ENCODE data around the gene DTL. TPM values are rescaled to one million over a fixed set of nuclear protein-coding genes. Genes with fewer than 3 reads are reported as not detected.
"Not testable (repeated sequence)": the region's sequence is repeated elsewhere in the genome, so short reads cannot be mapped to it uniquely, and the experiment has no call there.

DTL gene
- total RNA-seq, 2 experiments from 2014 or later, result 101 to 104 TPM

- peaks cover 13% of the 10 kb centered on the region for H3K9me3 Mint-ChIP-seq
- no peak overlapping the region for H3K4me3 Mint-ChIP-seq
- no peak overlapping the region for H3K27ac Mint-ChIP-seq
- no peak for DNase-seq
- peaks cover 35% of the 10 kb centered on the region for H3K36me3 Mint-ChIP-seq
- H3K27me3 Mint-ChIP-seq, result no peaks in the 10 kb centered on the region
- H3K4me1 Mint-ChIP-seq, result peaks cover 12% of the 10 kb centered on the region
Measured at GRCh38 chr1:212024469-212025149, 10.9 kb upstream of the DTL start.

GRCh38 chr1:212027727-212028126, 7.8 kb upstream of the DTL start:
- H3K4me1 Mint-ChIP-seq, result peaks cover 33% of the 10 kb centered on the region

GRCh38 chr1:212030936-212031528, 4.5 kb upstream of the DTL start:
- Mint-ChIP-seq H3K36me3 (peaks cover 48% of the 10 kb centered on the region), H3K4me3 (no peak overlapping the region), H3K9me3 (no peaks in the 10 kb centered on the region), H3K27ac (peak overlapping the region; percentile 58), H3K4me1 (peaks cover 38% of the 10 kb centered on the region), H3K27me3 (peaks cover 4% of the 10 kb centered on the region)
- DNase-seq, result no peak

More at GRCh38 chr1:212027727-212028126, 7.8 kb upstream of the DTL start:
- peaks cover 13% of the 10 kb centered on the region for H3K9me3 Mint-ChIP-seq
- not testable (repeated sequence) for H3K4me3 Mint-ChIP-seq, H3K27me3 Mint-ChIP-seq, DNase-seq, H3K27ac Mint-ChIP-seq
- H3K36me3 Mint-ChIP-seq, result peaks cover 54% of the 10 kb centered on the region

GRCh38 chr1:212034516-212035122, 929 bp upstream of the DTL start:
- peak overlapping the region; percentile 100 for H3K27ac Mint-ChIP-seq
- peaks cover 68% of the 10 kb centered on the region for H3K36me3 Mint-ChIP-seq
- H3K27me3 Mint-ChIP-seq, result peaks cover 4% of the 10 kb centered on the region
- DNase-seq, result no peak
- H3K4me1 Mint-ChIP-seq, result peaks cover 51% of the 10 kb centered on the region
- H3K9me3 Mint-ChIP-seq, result no peaks in the 10 kb centered on the region
- H3K4me3 Mint-ChIP-seq, result peak overlapping the region; percentile 98

GRCh38 chr1:212035835-212036605, 472 bp downstream of the DTL start:
- Mint-ChIP-seq H3K4me1 (peaks cover 52% of the 10 kb centered on the region), H3K27ac (peak overlapping the region; percentile 100), H3K36me3 (peaks cover 70% of the 10 kb centered on the region), H3K4me3 (peak overlapping the region; percentile 98), H3K9me3 (no peaks in the 10 kb centered on the region), H3K27me3 (peaks cover 4% of the 10 kb centered on the region)
- DNase-seq, result no peak

- Mint-ChIP-seq H3K36me3 (peaks cover 70% of the 10 kb centered on the region), H3K27ac (no peak overlapping the region)
- DNase-seq, result no peak
Measured at GRCh38 chr1:212037900-212038299, 2.4 kb downstream of the DTL start.

GRCh38 chr1:212039622-212040021, 4.1 kb downstream of the DTL start:
- H3K27me3 Mint-ChIP-seq, result peaks cover 4% of the 10 kb centered on the region
- peaks cover 67% of the 10 kb centered on the region for H3K36me3 Mint-ChIP-seq
- no peak overlapping the region for H3K27ac Mint-ChIP-seq
- DNase-seq, result no peak
- H3K4me1 Mint-ChIP-seq, result peaks cover 34% of the 10 kb centered on the region
- no peak overlapping the region for H3K4me3 Mint-ChIP-seq
- H3K9me3 Mint-ChIP-seq, result no peaks in the 10 kb centered on the region

More at GRCh38 chr1:212037900-212038299, 2.4 kb downstream of the DTL start:
- H3K4me1 Mint-ChIP-seq, result peaks cover 42% of the 10 kb centered on the region
- peak overlapping the region; percentile 98 for H3K4me3 Mint-ChIP-seq
- no peaks in the 10 kb centered on the region for H3K9me3 Mint-ChIP-seq
- peaks cover 4% of the 10 kb centered on the region for H3K27me3 Mint-ChIP-seq

- no peak overlapping the region for H3K27ac Mint-ChIP-seq
- H3K36me3 Mint-ChIP-seq, result peaks cover 71% of the 10 kb centered on the region
- no peak overlapping the region for H3K4me3 Mint-ChIP-seq
- DNase-seq, result no peak
- H3K9me3 Mint-ChIP-seq, result no peaks in the 10 kb centered on the region
- peaks cover 33% of the 10 kb centered on the region for H3K4me1 Mint-ChIP-seq
- no peaks in the 10 kb centered on the region for H3K27me3 Mint-ChIP-seq
Measured at GRCh38 chr1:212040629-212041412, 5.3 kb downstream of the DTL start.

- H3K4me3 Mint-ChIP-seq, result no peak overlapping the region
- peaks cover 72% of the 10 kb centered on the region for H3K36me3 Mint-ChIP-seq
- DNase-seq, result no peak
Measured at GRCh38 chr1:212042436-212042835, 6.9 kb downstream of the DTL start.

GRCh38 chr1:212044851-212045250, 9.3 kb downstream of the DTL start:
- no peak for DNase-seq
- H3K9me3 Mint-ChIP-seq, result no peaks in the 10 kb centered on the region
- H3K27me3 Mint-ChIP-seq, result no peaks in the 10 kb centered on the region
- no peak overlapping the region for H3K27ac Mint-ChIP-seq
- peaks cover 14% of the 10 kb centered on the region for H3K4me1 Mint-ChIP-seq
- no peak overlapping the region for H3K4me3 Mint-ChIP-seq
- peaks cover 62% of the 10 kb centered on the region for H3K36me3 Mint-ChIP-seq

More at GRCh38 chr1:212042436-212042835, 6.9 kb downstream of the DTL start:
- no peak overlapping the region for H3K27ac Mint-ChIP-seq
- H3K27me3 Mint-ChIP-seq, result no peaks in the 10 kb centered on the region
- H3K4me1 Mint-ChIP-seq, result peaks cover 27% of the 10 kb centered on the region
- H3K9me3 Mint-ChIP-seq, result no peaks in the 10 kb centered on the region

- DNase-seq, result no peak
- Mint-ChIP-seq H3K9me3 (no peaks in the 10 kb centered on the region), H3K27ac (no peak overlapping the region), H3K36me3 (peaks cover 62% of the 10 kb centered on the region), H3K4me1 (peaks cover 6% of the 10 kb centered on the region), H3K27me3 (no peaks in the 10 kb centered on the region), H3K4me3 (no peak overlapping the region)
Measured at GRCh38 chr1:212045981-212046380, 10.4 kb downstream of the DTL start.

GRCh38 chr1:212053993-212054392, 18.4 kb downstream of the DTL start:
- Mint-ChIP-seq H3K27ac (no peak overlapping the region), H3K36me3 (peaks cover 86% of the 10 kb centered on the region), H3K4me3 (no peak overlapping the region), H3K4me1 (no peaks in the 10 kb centered on the region), H3K27me3 (no peaks in the 10 kb centered on the region), H3K9me3 (peaks cover 22% of the 10 kb centered on the region)
- DNase-seq, result no peak

- H3K36me3 Mint-ChIP-seq, result peaks cover 88% of the 10 kb centered on the region
- DNase-seq, result no peak
- no peaks in the 10 kb centered on the region for H3K27me3 Mint-ChIP-seq
- peaks cover 22% of the 10 kb centered on the region for H3K9me3 Mint-ChIP-seq
- H3K4me3 Mint-ChIP-seq, result no peak overlapping the region
- H3K4me1 Mint-ChIP-seq, result no peaks in the 10 kb centered on the region
- H3K27ac Mint-ChIP-seq, result no peak overlapping the region
Measured at GRCh38 chr1:212055333-212055732, 19.8 kb downstream of the DTL start.

- Mint-ChIP-seq H3K36me3 (peaks cover 65% of the 10 kb centered on the region), H3K4me3 (no peak overlapping the region), H3K27me3 (no peaks in the 10 kb centered on the region), H3K27ac (no peak overlapping the region), H3K9me3 (peaks cover 18% of the 10 kb centered on the region), H3K4me1 (peaks cover 2% of the 10 kb centered on the region)
- DNase-seq, result no peak
Measured at GRCh38 chr1:212060632-212061472, 25.3 kb downstream of the DTL start.

All from activated naive CD8-positive, alpha-beta T cell treated with anti-CD3 and anti-CD28 coated beads for 36 hours (primary cell).